NCI-H446 treated with DMSO at 0.1 percent for 48 hours (cell line): ENCODE results near the gene HMGCL.
A peak's percentile ranks its signal among the peaks of the same experiment; 100 is the strongest.
"Not testable (repeated sequence)": the region's sequence is repeated elsewhere in the genome, so short reads cannot be mapped to it uniquely, and the experiment has no call there.

Source experiments
- DNase-seq: peaks from one replicate; lab custom pipeline; 2025; lab: John Stamatoyannopoulos, UW

The HMGCL gene

DNA sequence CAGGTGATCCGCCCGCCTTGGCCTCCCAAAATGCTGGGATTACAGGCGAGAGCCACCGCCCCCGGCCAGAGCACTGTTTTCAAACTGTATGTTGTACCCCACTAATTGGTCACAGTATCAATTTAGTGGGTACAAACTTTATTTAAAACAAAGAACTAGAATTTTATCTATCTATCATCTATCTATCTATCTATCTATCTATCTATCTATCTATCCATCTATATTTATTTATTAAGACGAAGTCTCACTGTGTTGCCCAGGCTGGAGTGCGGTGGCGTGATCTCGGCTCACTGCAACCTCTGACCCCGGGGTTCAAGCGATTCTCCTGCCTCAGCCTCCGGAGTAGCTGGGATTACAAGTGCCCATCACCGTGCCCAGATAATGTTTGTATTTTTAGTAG lies 1.4 kb upstream of the HMGCL start:
- DNase-seq: not testable (repeated sequence)

DNA sequence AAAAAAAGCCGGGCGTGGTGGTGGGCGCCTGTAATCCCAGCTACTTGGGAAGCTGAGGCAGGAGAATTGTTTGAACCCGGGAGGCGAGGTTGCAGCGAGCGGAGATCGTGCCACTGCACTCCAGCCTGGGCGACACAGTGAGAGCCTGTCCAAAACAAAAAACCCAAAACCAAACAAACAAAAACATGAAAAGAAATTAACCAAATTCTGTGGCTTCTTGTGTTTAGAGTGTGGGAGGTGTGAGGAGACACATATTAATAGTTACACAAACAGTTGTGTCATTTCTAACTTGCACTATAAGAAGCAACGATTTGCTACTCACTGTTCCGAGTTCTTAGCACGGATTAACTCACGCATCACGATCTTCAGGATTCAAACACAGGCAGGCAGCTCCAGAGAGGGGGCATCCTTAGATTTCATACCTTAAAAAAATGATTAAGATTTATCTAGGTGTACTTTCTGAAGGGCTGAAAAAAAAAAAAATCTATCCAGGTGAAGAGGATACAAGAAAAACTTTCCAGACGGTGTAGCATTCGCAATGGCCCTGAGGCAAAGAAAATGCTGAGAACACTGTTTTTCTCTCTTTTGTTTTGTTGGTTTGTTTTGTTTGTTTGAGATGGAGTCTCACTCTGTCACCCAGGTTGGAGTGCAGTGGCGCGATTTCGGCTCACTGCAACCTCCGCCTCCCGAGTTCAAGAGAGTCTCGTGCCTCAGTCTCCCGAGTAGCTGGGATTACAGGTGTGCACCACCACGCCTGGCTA lies 713 bp upstream of the HMGCL start:
- no peak for DNase-seq

- no peak for DNase-seq
Measured at GRCh38 chr1:23824711-23825075, 536 bp downstream of the HMGCL start.

GRCh38 chr1:23823767-23824166 lies 1.5 kb downstream of the HMGCL start:
- DNase-seq: no peak

GRCh38 chr1:23817633-23818032 lies 7.6 kb downstream of the HMGCL start:
- no peak for DNase-seq

GRCh38 chr1:23816906-23817305 lies 8.3 kb downstream of the HMGCL start:
- DNase-seq: no peak

DNA sequence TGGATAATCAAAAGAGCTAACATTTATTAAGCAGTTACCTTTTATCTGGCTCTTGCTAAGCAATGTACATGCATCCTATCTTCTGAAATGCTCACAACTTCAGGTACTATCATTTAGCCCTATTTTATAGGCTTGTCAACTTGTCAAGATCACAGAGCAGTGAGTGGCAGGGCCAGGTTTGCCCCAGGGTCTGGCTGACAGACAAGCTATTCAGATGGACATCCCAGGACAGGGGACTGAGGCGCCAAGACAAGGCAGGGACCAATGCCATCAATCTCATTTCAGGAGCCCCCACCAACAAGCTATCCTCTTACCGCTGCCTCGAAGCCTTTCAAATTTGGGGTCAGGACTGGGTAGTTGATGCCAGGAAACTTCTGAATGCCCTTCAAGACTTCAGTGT lies 8.9 kb downstream of the HMGCL start:
- no peak for DNase-seq

DNA sequence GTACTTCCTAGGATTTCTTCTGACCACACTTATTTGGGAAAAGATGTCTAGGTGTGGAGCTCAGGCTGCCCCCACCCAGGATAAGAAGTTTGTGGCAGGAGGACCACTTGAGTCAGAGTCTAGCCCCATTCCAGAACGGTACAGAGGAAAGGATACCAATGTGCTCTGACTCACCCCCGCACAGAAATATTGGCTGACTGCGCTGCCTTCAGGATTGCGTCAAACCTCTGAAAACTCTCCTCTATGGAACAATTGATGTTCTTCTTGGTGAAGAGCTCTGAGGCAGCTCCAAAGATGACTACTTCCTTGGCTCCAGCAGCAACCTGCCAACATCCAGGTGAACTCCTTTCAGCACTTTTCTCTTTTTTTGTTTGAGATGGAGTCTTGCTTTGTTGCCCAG lies 11.2 kb downstream of the HMGCL start:
- no peak for DNase-seq

DNA sequence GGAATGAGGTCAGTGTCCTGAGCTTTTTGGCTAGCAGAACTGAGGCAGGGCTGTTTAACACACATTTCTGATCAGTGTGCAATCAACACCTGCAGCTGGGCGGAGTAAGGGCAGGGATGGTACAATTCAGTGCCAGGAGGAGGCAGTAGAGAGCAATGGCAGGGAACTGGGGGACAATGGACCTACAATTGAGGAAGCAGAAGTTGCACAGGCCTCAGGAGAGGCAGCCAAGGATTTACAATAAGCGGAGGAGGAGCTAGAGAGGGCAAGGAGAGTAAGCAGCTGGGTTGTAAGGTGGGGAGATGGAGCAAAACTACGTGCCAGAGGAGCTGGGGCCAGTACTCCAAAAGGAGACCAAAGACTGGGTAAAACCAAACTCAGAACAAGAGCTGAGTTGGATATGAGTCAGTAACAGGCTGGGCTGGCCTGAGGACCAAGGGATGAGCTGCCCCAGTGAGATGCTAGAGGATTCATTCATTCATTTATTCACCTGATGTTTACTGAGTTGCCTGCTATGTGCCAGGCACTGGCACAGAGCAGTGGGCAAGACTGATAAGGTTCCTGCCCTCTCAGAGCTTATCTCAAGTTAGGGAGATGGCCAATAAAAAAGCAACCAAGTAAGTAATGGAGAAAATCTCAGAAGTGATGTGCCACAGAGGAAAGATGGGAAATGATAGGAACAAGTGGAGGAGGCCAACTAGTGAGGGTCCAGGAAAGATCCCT lies 14.2 kb downstream of the HMGCL start:
- DNase-seq: no peak

DNA sequence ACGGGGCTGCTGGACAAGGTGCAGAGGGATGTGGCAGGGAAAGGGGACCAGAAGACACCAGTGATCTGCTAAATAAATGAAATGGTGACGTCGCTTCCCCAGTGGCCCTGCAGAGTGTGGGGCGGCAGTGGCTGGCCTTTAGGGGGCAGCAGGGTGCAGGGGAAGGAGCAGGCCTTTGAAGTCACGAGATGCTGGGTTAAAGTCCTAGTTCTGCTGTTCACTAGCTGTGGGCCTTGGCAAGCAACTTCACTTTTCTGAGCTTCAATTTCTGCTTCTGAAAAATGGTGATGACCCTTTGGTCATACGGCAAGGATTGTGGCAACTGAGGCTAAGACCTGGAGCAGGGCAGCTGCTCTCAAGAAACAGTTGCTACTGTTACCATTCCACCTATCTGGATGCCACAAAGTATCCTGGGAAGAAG lies 15.5 kb downstream of the HMGCL start:
- peak; percentile 61 for DNase-seq

DNA sequence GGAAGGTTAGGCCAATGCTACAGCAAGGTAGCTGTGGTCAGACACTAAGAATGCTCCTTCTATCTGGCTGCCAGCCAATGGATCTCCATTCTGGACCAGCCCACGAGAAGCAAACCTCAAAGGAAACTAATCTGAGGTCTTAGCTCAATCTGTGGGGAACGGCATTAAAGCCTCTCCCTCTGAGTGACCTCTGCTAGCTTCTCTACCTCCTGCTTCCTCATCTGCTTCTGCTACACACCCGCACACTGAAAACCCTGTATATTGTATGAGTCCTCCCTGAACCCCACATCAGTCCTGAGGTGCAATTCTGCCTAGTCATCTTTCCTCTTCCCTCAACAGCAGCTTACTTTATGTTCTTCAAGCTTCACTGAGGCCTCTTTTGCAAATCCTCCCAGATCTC lies 17.8 kb downstream of the HMGCL start:
- DNase-seq: no peak

- DNase-seq: no peak
Measured at GRCh38 chr1:23806280-23806679, 18.9 kb downstream of the HMGCL start.

DNA sequence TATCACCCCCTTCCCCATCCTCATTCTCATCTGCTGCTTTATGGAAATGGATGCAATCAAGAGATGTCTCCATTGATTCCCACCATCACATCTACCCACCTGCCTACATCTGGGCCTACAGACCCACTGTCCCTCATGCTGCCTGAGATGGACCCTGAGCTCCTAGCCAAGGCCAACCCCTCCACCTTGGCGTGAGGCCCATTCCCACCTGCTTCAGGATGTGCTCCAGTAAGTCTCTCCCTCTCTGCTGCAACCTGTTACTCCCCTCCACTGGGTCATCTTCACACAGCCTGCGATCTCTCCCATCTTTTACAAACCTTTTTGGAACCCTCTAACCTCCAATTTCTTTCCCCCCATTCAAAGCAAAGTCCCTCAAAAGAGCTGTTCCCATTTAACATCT lies 20.2 kb downstream of the HMGCL start:
- DNase-seq: no peak

DNA sequence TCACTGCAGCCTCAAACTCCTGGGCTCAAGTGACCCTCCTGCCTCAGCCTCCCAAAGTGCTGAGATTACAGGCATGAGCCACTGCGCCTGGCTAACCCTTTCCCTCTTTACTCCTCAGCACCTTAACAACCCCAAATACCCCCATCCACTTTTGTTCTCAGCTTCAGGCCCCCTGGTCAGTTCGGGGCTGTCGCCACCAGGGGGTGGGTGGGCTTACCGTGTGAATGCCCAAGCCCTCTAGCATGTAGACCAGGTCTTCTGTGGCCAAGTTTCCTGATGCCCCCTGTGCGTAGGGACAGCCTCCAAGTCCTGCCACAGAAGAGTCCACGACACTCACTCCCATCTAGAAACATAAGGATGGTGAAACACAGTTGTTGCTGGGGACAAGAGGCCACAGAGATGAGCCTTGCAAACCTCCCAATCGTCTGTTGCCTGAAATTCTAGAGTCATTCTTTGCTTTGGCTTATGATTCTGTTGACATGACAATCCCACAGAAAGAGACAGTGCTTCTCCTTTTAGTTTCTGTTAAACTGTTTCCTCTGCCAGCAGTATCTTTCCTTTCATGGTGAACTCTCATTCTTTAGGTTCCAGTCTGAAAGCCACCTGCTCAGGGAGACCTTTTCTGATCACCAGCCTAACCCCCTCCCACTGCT lies 20.9 kb downstream of the HMGCL start:
- DNase-seq: no peak

DNA sequence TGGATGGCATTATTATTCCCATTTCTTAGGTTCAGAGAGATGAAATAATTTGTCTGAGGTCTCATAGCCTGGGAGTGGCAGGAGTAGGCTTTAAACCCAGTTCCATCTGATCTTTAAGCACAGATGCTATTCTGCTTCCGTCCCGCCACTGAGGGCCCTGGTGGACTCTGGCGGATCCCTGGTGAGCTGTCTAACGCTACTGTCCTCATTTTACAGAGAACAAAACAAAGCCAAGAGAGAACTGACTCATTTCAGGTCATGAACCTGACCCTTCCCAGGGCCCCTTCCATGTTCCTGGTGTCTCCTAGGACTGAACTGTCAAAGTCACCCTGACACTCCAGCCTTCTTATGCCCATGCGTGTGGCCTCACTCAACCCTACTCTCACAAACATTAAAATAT lies 21.6 kb downstream of the HMGCL start:
- DNase-seq: no peak

DNA sequence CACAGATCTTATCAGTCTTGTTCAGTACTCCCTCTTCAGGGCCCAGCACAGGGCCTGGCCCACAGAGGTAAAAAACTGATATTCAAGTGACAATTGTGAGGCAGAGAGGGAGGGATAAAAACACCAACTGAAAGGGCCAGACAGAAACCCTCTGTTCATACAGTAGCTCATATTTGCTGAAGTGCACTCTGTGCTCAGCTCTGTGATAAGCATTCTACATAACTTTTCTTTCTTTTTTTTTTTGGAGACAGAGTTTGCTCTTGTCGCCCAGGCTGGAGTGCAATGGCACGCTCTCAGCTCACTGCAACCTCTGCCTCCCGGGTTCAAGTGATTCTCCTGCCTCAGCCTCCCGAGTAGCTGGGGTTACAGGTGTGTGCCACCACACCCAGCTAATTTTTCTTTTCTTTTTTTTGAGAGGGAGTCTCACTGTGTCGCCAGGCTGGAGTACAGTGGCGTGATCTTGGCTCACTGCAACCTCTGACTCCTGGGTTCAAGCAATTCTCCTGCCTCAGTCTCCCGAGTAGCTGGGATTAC lies 22.4 kb downstream of the HMGCL start:
- DNase-seq: not testable (repeated sequence)

DNA sequence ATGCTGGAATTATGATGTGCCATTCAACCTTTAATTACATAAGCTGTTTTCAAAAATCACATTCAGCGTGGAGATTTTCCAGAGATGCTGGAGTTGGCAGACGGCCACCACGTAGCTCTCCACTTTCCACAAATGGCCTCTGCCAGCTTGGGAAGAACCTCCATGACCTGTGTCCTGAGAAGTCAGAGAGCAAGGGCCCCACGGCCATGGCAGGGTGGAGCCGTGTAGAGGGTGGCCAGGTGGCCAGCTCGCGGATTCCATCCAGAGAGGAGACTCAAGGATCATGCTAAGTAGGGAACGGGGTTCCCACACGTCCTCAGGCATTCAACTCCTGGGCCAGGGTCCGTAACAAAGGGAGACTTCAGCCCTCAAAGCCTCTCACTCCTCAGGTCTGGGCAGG lies 23.4 kb downstream of the HMGCL start:
- no peak for DNase-seq

- DNase-seq: no peak
Measured at GRCh38 chr1:23801338-23801748, 23.9 kb downstream of the HMGCL start.

DNA sequence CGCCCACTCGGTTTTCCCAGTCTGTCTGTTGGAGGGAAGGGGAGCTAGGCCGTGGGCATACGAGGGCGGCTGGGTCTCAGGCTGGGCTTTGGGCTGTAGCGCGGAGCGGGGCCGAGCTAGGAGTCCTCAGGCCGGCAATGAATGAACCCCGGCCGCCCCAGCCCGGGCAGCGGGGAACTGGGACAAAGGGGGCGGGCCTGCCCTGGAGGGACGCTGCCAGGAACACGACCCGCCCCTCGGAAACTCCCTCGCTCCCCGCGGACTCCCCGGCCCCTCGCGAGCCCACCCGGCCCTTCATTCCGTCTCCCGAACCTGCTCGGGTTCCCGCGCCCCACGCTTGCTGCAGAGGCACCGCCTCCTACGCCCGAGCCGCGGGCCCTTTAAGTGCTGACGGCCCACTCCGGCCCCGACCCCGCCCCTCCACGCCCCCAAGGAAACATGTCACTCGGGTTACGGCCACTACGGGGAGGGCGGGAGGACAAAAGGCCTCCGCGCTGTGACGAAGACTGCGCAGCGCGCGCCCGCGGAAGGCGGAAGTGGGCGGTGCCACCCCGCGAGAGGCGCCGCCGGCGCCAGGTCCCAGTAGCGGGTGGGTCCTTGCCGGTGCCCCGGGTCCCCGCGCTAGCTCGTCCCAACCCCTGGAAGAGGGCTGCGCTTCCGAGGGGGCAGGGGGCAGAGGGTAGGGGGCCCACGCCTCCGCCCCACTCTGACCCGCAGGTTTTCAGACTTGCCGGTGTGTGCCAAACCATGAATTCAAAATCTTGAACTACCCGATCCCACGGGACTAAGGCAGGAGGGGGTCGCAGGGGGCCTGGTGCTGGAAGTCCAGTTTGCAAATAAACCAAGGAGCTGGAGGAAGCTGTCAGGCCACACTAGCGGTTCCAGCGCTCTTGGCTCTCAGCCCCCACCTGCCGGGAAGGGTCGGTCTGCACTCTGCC lies 24.6 kb downstream of the HMGCL start, which contains the start of gene GALE:
Gene GALE (minus strand): TSS at position 355 of the 938 bp plus-strand sequence. CDS start 1,747 bp downstream, outside the sequence.
- peak; percentile 91 for DNase-seq

DNA sequence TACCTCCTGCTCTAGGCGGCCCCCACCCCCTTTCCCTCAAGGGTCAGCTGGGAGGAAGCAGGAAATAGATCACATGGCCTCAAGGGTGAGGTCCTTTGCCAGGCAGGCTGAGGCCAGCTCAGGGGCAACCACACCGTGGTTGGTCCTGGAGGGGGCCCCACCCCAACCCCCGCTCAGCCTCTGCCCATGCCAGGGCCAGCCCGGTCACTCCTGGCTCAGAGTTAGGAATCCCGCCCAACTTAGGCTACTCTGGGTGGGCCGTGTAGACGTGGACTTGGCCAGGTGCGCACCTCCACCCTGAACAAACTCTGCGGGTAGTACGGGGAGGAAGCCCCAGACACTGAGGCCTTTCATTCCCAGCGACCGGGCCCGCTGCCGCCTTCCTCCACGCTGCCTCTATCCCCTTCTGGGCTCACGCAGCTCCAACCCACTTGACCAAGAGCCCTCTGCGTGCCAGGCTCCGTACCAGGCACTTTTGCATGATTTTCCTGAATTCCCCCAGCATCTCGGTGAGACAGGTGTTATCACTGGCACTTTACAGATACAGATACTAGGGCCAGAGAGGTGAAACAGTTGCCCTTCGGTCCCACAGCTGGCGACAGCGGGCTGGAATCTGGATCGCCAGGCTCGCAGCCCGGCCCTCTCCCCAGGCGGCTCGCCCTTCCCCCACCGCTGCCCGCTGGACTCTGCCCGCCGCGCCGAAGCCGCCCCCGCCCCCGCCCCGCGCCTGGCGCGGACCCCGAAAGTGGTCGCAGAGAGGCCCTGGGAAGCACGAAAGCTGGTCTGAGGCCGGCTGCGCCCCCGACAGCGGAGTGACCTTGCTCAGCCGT lies 25.4 kb downstream of the HMGCL start:
- no peak for DNase-seq

DNA sequence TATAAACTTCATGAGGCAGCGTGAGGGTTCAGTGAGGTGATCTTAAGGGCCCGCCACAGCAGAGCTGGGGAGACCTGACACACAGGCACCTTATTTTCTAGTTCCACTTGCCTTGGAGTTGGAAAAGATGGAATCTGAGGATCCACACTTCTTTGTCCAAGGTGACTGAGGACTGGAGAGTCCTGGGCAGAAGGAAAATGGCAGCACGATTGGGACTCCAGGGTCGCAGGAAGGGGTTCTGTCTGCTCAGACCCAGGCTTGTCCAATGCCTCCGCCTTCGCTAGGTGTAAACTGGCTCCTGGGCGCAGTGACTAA lies 26.0 kb downstream of the HMGCL start:
- DNase-seq: no peak
